Effector memory CD4-positive, alpha-beta T cell (primary cell): Measurements from ENCODE around the gene ZNF821.
A peak's percentile ranks its signal among the peaks of the same experiment; 100 is the strongest.
"Not testable (repeated sequence)": the region's sequence is repeated elsewhere in the genome, so short reads cannot be mapped to it uniquely, and the experiment has no call there.

Source experiments
- DNase-seq, 3 donors: peaks; one replicate each; pipeline ENCODE4 v3.0.0-alpha.2; 2020
- H3K27ac ChIP-seq: 2 replicates; pipeline ENCODE4 v1.7.0; 2013; ENCODE audit warnings: mild to moderate bottlenecking, low read length, moderate library complexity; ENCODE audit not compliant: insufficient read depth, poor library complexity, severe bottlenecking
- H3K27me3 ChIP-seq: replicated peaks from 2 replicates; pipeline ENCODE4 v1.7.0; 2013; ENCODE audit warnings: mild to moderate bottlenecking, low read length; ENCODE audit not compliant: insufficient read depth, control insufficient read depth, poor library complexity, severe bottlenecking
- H3K36me3 ChIP-seq: 2 replicates; pipeline ENCODE4 v1.7.0; 2013; ENCODE audit warnings: mild to moderate bottlenecking, low read length, moderate library complexity; ENCODE audit not compliant: control insufficient read depth, insufficient read depth
- H3K4me1 ChIP-seq: 2 replicates; pipeline ENCODE4 v1.7.0; 2013; ENCODE audit warnings: low read length, mild to moderate bottlenecking; ENCODE audit not compliant: control insufficient read depth, insufficient read depth, poor library complexity, severe bottlenecking
- H3K4me3 ChIP-seq: 2 replicates; pipeline ENCODE4 v1.7.0; 2013; ENCODE audit warnings: low read length, low read depth, mild to moderate bottlenecking; ENCODE audit not compliant: insufficient read depth, poor library complexity, severe bottlenecking
- H3K9me3 ChIP-seq: 2 replicates; pipeline ENCODE4 v1.7.0; 2013; ENCODE audit warnings: mild to moderate bottlenecking, low read length, moderate library complexity; ENCODE audit not compliant: control insufficient read depth

The ZNF821 gene

GRCh38 chr16:71831698-71832097, 52.3 kb downstream of the ZNF821 start:
- not testable (repeated sequence) for DNase-seq, H3K36me3 ChIP-seq, H3K4me1 ChIP-seq, H3K9me3 ChIP-seq, H3K27ac ChIP-seq, H3K4me3 ChIP-seq, H3K27me3 ChIP-seq

GRCh38 chr16:71830359-71830758, 53.6 kb downstream of the ZNF821 start:
- DNase-seq: no peak
- Histone ChIP-seq H3K9me3 (no peaks in the 10 kb centered on the region), H3K27me3 (no peaks in the 10 kb centered on the region), H3K36me3 (no peaks in the 10 kb centered on the region), H3K4me1 (no peaks in the 10 kb centered on the region), H3K27ac (no peak overlapping the region), H3K4me3 (no peak overlapping the region)

DNA sequence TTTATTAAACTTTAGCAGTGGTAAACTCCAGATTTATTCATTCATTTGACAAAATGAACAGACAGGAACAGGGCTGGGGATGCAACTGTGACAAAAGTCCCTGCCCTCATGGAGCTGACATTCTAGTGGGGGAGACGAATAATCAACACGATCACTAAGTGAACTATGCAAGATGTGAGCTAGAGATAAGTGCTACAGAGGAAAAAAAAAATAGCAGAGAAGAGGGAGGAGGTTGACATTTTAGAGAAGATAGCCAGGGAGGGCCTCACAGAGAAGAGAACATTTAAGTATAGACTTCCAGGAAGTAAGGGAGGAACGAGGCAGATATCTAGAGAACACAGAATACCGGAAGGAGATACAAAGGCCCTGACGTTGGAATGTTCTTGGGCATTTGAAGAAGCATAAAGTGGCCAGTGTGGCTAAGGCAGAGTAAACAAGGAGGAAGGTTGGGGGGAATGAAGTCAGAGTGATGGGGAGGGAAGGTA, 57.4 kb downstream of the ZNF821 start:
- H3K9me3 ChIP-seq: no peaks in the 10 kb centered on the region
- no peaks in the 10 kb centered on the region for H3K36me3 ChIP-seq
- H3K27me3 ChIP-seq: no peaks in the 10 kb centered on the region
- H3K4me1 ChIP-seq: no peaks in the 10 kb centered on the region
- no peak overlapping the region for H3K27ac ChIP-seq
- DNase-seq: no peak
- H3K4me3 ChIP-seq: no peak overlapping the region

DNA sequence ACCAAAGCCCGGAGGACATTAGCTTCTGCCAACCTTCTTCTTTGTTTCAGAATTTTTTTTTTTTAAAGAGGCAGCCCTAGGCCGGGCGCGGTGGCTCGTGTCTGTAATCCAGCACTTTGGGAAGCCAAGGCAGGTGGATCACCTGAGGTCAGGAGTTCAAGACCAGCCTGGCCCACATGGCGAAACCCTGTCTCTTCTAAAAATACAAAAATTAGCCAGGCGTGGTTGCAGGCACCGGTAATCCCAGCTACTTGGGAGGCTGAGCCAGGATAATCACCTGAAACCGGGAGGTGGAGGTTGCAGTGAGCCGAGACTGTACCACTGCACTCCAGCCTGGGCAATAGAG, 66.9 kb downstream of the ZNF821 start:
- not testable (repeated sequence) for H3K36me3 ChIP-seq, H3K4me3 ChIP-seq, H3K27ac ChIP-seq, H3K9me3 ChIP-seq, H3K4me1 ChIP-seq, DNase-seq, H3K27me3 ChIP-seq

GRCh38 chr16:71811261-71811803, 72.7 kb downstream of the ZNF821 start:
- H3K4me3 ChIP-seq: no peak overlapping the region
- no peak overlapping the region for H3K27ac ChIP-seq
- peaks cover 11% of the 10 kb centered on the region for H3K4me1 ChIP-seq
- H3K36me3 ChIP-seq: no peaks in the 10 kb centered on the region
- H3K9me3 ChIP-seq: no peaks in the 10 kb centered on the region
- H3K27me3 ChIP-seq: no peaks in the 10 kb centered on the region
- no peak for DNase-seq

- not testable (repeated sequence) for H3K27me3 ChIP-seq, H3K4me3 ChIP-seq, DNase-seq, H3K9me3 ChIP-seq, H3K36me3 ChIP-seq
- Histone ChIP-seq H3K4me1 (peaks cover 11% of the 10 kb centered on the region), H3K27ac (peak overlapping the region; percentile 83)
Observed at GRCh38 chr16:71810155-71810530, 73.8 kb downstream of the ZNF821 start.
